HG03565 (cell line): ENCODE results near the gene MED27.

Source experiments
- ATAC-seq: cut with Tn5 transposase; IDR thresholded peaks from one replicate; pipeline ENCODE4 v1.9.1; 2021; ENCODE audit warnings: mild to moderate bottlenecking, moderate library complexity; ENCODE audit not compliant: unreplicated experiment

The MED27 gene

DNA sequence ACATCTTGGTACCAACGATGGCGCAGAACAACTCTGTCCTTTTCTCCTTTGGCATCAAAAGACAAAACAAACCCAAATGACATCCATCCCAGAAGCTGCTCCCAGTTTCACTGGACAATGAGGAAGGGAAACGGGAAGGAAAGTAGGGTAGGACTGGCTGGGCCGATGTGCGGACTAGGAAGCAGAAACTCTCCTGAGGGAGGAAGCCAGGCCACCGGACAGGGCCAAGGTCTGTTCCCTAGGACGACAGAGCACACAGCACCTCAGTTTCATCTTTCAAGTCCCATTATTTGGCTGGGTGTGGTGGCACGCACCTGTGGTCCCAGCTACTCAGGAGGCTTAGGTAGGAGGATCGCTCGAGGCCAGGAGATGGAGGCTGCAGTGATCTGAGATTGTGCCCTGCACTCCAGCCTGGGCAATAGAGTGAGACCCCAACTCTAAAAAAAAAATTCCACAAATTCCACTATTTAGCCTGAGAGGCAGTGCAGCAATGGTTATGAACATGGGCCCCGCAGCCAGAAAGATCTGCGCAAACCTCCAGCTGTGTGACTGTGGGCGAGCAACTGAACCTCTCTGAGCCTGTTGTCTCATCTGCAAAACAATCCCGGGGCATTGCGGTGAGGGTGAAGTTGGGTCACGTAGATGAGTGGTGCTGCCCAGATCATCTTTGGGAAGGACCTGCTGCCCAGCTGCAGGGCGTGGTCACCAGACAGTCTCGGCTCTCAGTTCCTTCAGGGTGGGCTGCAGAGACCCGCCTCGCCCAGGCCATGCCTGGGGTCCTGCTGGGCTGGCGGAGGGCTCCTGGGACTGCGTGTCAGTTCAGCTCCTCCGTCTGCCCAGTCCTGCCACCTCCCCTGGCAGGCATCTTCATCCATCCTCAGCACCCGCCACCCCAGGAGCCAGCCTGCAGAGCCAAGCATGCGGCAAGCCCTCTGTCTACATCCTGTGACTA is 238.6 kb downstream of the MED27 start:
- no peak for ATAC-seq

- no peak for ATAC-seq
Observed at GRCh38 chr9:131840220-131840619, 239.4 kb downstream of the MED27 start.

DNA sequence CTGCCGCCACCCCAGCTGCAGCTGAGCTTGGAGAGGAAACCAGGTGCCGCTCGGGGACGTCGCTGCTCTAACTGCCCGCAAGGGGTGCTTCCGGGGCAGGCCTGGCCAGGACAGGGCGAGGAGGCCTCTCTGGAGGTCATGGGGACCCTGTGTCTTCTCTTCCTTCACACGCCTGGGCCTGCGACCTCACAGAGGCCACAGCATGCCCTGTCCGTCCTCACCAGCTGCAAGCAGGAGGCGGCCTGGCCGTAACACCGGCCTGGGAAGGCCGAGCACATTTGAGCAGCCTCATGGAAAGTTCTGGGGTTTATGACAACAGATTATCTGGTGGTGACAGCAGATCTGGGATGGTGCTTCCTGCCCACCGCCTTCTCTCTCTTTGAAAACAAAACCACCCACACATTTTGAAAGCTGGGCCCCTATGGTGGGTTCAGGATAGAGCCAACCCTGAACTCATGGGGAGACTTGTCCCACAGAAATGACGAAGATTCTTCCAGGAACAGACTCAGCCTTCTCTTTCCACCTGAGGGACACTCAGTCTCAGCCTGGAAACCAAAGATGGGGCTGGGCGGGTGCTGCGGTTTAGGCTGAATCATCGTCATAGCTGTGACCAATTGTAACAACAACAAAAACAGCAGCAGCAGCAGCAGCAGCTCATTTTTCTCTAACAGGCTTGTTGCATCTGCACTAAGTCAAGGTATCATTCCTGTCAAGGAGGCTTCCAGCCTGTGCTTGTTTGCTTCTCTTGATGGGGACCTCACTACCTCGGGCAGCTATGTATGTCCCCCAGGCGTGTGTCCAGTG is 240.2 kb downstream of the MED27 start:
- ATAC-seq = no peak

- ATAC-seq = no peak
Observed at GRCh38 chr9:131838530-131839280, 241.0 kb downstream of the MED27 start.

DNA sequence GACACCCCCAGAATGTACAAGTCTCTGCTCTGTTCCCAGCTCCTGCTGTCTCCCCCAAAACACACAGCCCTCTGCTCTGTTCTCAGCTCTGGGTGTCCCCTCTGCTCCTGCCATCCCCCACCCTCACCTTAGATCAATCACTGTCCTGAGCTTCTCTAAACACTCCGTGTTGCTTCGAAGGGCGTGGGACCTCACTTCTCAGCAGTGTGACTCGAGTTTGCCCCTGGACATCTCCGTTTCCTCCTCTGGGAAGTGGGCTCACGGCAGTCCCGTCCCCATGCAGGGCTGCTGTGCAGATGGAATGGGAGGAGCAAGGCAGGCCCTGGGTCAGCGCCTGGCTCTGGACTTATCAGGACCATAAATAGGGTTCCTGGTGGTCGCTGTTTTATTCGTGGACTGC is 241.8 kb downstream of the MED27 start:
- ATAC-seq = no peak

DNA sequence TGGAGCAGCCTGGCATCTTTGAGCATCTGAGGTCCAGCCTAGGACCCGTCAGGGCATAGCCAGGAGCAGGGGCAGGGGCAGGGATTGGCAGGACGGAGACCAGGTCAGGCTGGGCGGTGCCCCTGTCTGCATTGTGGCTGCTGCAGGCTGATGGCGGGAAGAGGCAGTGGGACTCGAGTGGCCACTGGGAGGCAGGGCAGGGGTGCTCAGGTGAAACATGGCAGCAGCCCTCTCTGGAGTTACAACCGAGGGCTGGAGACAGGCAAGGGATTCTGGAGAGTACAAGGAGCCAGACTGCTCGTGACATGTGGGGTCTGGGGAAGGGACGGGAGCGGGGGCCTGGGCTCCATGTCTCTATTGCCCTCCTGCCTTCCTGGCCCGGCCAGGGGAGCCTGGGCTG is 242.4 kb downstream of the MED27 start:
- no peak for ATAC-seq

GRCh38 chr9:131836607-131837315 is 242.9 kb downstream of the MED27 start:
- ATAC-seq = no peak

DNA sequence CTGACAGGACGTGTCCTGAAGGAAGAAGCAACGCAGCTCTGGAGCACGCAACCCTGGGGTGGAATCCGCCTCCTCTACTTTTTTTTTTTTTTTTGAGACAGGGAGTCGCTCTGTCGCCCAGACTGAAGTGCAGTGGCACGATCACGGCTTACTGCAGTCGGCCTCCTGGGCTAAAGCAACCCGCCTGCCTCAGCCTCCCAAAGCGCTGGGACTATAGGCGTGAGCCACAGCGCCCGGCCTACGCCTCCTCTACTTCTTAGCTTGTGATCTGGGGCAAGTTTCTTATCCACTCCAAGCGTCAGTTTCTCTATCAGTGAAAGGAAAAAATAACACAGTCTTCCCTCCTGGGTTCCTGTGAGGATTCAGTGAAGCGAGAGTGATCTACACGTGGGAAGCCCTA is 243.6 kb downstream of the MED27 start:
- no peak for ATAC-seq

- no peak for ATAC-seq
Observed at GRCh38 chr9:131835151-131835910, 244.3 kb downstream of the MED27 start.

DNA sequence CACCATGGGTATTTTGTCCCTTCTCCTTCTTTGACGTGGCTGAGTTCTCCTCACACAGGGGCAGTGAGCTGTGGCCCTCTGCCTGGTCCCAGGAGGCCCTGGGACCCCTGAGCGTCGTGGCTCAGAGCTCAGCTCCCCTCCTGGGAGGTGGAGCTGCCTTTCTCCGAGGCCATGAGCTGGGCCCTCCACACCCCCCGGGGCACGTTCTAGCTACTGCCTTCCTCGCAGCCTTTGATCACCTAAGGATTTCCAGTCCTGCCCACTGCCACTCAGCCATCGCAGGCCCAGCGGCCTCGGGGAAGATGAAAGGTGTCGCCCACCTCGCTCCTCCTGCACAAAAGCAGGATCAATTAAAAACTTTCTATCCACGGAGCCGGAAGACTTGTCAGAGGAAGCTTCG is 244.9 kb downstream of the MED27 start:
- no peak for ATAC-seq

DNA sequence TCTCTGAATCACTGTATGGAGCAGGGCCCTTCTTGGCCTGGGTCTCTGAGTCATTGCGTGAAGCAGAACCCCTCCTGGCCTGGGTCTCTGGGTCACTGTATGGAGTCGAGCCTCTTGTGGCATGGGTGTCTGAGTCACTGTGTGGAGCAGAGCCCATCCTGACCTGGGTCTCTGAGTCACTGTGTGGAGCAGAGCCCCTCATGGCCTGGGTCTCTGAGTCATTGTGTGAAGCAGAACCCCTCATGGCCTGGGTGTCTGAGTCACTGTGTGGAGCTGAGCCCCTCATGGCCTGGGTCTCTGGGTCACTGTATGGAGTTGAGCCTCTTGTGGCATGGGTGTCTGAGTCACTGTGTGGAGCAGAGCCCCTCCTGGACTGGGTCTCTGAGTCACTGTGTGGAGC is 245.8 kb downstream of the MED27 start:
- no peak for ATAC-seq

GRCh38 chr9:131833083-131833482 is 246.6 kb downstream of the MED27 start:
- ATAC-seq = no peak

GRCh38 chr9:131831380-131832165 is 248.1 kb downstream of the MED27 start:
- no peak for ATAC-seq

DNA sequence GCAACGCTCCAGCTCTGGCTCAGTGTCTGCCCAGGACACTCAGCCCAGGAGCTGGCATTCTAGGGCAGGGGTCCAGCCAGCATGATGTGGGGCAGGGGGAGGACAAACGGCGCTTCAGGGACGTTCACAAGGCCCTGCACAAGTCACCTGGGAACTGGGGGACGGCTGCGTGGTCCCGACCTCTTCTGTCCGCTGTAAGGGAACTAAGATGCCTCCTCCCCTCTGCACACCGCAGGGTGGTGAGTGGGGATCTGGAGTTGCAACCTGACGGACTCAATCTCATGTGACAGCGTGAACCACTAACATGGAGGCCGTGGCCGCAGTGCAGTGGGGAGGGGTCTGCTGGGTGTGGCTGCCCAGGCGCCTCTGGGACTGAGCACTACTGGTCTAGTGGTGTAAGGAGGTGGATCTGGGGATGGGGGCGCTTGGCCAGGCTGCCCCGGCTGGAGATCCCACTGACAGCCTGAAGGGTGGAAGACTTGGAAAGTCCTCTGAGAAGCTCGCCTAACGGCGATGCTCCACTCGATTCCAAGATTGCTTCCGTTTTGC is 251.8 kb downstream of the MED27 start:
- no peak for ATAC-seq

DNA sequence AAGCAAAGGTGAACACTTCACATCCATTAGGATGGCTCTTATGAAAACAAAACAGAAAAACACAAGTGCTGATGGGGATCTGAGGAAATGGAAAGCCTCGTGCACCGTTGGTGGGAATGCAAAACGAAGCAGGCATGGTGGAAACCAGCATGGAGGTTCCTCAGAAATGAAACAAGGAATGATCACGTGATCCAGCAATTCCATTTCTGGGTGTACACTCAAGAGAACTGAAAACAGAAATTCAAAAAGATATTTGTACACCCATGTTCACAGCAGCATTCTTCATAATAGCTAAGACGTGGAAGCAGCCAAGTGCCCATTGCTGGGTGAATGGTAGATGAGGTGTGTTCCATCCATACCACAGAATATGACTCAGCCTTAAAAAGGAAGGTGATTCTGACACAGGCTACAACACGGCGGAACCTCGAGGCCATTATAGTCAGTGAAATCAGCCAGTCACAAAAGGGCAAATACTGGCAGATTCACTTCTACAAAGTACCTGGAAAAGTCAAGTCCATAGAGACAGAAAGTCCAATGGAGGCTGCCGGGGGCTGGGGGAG is 252.6 kb downstream of the MED27 start:
- no peak for ATAC-seq

DNA sequence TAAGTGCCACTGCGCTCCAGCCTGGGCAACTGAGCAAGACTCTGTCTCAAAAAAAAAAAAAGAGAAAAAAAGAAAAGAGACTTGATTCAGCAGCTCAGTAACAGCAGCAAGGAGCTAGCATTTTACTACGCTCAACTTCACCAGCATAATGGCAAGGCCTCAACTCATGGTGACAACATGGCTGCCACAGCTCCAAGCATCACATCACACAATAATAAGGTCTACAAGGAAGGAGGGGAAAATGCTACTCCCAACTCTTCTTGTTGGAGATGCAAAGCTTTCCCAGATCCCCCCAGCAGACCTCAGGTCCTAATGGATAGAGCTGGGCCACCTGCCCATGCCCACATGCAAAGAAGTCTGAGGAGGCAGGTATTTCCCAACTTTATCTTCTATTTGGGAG is 253.6 kb downstream of the MED27 start:
- ATAC-seq = no peak

GRCh38 chr9:131824953-131825495 is 254.6 kb downstream of the MED27 start:
- no peak for ATAC-seq

DNA sequence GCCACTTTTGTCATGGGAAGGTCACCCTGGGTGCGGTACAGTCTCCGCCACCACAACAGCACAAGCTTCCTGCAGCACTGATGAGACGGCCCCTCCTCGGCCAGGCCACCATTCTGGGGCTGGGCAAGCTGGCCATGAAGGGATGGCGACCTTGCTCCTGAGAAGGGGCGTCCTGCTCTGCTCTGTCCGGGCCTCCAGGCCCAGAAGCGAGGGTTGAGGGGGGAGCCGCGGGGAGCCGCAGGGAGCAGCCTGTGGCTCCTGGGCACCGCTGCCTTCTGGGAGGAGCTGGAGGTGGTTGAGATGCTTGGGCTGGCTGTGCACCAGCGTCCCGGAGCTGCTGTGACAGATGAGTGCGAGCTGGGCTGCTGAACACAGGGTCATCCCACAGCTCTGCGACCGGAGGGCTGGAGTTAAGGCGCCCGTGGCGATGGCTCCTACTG is 255.5 kb downstream of the MED27 start:
- no peak for ATAC-seq
